Activated CD4-positive, alpha-beta T cell treated with anti-CD3 and anti-CD28 coated beads, Interleukin-2, amount 10 ng/mL, durations not matched to agents 24 days and 14 days (primary cell): ENCODE measurements around the gene IFI27L1. TPM values are rescaled to one million over a fixed set of nuclear protein-coding genes. Genes with fewer than 3 reads are reported as not detected.
A peak's percentile ranks its signal among the peaks of the same experiment; 100 is the strongest.

ENCODE experiments used
- DNase-seq: peaks from one replicate; pipeline ENCODE4 v3.0.0; 2022
- H3K27ac Mint-ChIP-seq: one replicate; pipeline ENCODE4 v1.8.0; 2022; ENCODE audit warnings: mild to moderate bottlenecking, mixed read lengths
- H3K27me3 Mint-ChIP-seq: one replicate; pipeline ENCODE4 v1.8.0; 2022; ENCODE audit warnings: mixed read lengths
- H3K36me3 Mint-ChIP-seq: one replicate; pipeline ENCODE4 v1.8.0; 2022; ENCODE audit warnings: low read depth, mild to moderate bottlenecking, mixed read lengths
- H3K4me1 Mint-ChIP-seq: one replicate; pipeline ENCODE4 v1.8.0; 2021; ENCODE audit warnings: mixed read lengths
- H3K4me3 Mint-ChIP-seq: one replicate; pipeline ENCODE4 v1.8.0; 2022; ENCODE audit warnings: mild to moderate bottlenecking, moderate library complexity, mixed read lengths
- H3K9me3 Mint-ChIP-seq: one replicate; pipeline ENCODE4 v1.8.0; 2021; ENCODE audit warnings: mixed read lengths
- intact Hi-C: fragments of 100-400 bp; cut with micrococcal nuclease; formaldehyde crosslinking; loops from one replicate; pipeline ENCODE4 v1.15.1; 2023
- total RNA-seq: library from RNA; stranded (reverse); gene quantifications from 2 replicates; pipeline ENCODE4 v1.2.3, GENCODE V29; 2022

Gene IFI27L1
- 24.0 and 28.0 TPM in 2 replicates for total RNA-seq

DNA sequence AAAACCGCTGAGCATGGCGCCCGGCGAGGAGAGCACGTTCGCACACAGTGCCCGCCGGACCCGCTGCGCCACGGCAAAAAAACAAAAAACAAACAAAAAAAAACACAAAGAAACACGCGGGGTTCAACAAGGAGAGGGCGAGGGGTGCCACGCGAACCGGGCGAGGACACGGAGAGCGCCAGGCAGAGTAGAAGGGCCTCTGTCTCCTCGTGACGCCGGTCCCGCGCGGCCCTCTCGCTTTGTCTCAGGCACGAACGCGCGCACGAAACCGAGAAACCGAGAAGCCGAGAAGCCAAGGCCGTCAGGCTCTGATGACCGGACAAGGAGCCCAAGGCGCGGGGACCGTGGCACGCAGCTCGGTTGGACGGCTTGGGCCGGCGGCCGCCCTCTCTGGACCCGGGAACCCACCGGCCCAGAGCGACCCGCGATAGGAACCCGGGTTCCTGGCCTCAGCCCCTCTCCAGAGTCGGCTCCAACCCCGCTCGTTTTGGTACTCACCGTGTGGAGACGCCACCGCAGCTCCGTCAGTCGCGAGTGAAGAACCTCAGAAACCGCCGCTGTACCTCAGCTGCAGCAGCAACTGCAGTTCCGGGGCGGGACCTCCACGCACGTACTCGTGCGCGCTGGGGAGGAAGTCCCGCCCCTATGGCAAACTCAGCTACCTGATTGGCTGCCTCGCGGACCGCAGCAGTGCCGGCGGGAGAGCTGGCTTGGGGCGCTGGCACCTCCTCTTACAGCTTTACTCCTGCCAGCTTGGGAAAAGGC is at the start of gene IFI27L1, which contains the start of gene DDX24:
Gene IFI27L1 (plus strand): TSS at position 690 of the 765 bp plus-strand sequence. CDS start 15,628 bp downstream, outside the sequence.
Gene DDX24 (minus strand): TSS at position 582 of the 765 bp plus-strand sequence. CDS start 1,460 bp downstream, outside the sequence.
- H3K36me3 Mint-ChIP-seq = peaks cover 48% of the 10 kb centered on the region
- intact Hi-C loops = loop anchor here (1.0 to 5.0 kb wide), 6 partner anchors 25 to 124 kb away; partner anchors contain the start of genes IFI27L2, OTUB2 and PPP4R4
- peaks cover 47% of the 10 kb centered on the region for H3K4me1 Mint-ChIP-seq
- no peaks in the 10 kb centered on the region for H3K27me3 Mint-ChIP-seq
- peak; percentile 99 for DNase-seq
- peak within 1 kb of the TSS; percentile 87 for H3K4me3 Mint-ChIP-seq
- H3K9me3 Mint-ChIP-seq = no peaks in the 10 kb centered on the region
- peak within 1 kb of the TSS; percentile 95 for H3K27ac Mint-ChIP-seq

- DNase-seq = no peak
- Mint-ChIP-seq H3K36me3 (no peaks in the 10 kb centered on the region), H3K4me1 (peaks cover 14% of the 10 kb centered on the region), H3K9me3 (no peaks in the 10 kb centered on the region), H3K4me3 (no peak overlapping the region), H3K27me3 (no peaks in the 10 kb centered on the region), H3K27ac (no peak overlapping the region)
- intact Hi-C loops = loop anchor here (10.0 kb wide), 1 partner anchor 273 kb away; no protein-coding TSS in a partner anchor
These were observed 49.2 kb upstream of the IFI27L1 start for GRCh38 chr14:94031883-94032279.

DNA sequence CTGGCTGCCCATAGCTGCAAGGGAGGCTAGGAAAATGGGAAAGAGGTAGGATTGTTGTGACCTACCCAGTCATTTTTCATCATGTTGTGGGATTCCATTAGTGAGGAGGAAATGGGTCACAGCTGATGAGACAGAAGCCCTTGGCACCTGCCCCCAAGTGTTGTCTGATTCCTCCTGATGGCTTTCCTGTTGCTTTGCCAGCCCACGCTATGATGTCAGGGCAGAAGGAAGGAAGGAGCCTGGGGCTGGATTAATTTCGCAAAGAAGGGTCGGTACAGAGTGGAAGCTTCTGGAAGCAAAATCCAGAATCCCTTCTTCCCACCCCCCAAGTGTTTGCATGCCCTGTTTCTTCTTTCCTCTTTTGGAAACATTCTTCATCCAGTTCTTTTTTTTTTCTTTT is 46.2 kb upstream of the IFI27L1 start:
- intact Hi-C loops = loop anchor here (10.0 kb wide), 1 partner anchor 270 kb away; no protein-coding TSS in a partner anchor
- Mint-ChIP-seq H3K36me3 (no peaks in the 10 kb centered on the region), H3K9me3 (no peaks in the 10 kb centered on the region), H3K27me3 (no peaks in the 10 kb centered on the region), H3K4me3 (no peak overlapping the region), H3K4me1 (peaks cover 4% of the 10 kb centered on the region), H3K27ac (no peak overlapping the region)
- no peak for DNase-seq

DNA sequence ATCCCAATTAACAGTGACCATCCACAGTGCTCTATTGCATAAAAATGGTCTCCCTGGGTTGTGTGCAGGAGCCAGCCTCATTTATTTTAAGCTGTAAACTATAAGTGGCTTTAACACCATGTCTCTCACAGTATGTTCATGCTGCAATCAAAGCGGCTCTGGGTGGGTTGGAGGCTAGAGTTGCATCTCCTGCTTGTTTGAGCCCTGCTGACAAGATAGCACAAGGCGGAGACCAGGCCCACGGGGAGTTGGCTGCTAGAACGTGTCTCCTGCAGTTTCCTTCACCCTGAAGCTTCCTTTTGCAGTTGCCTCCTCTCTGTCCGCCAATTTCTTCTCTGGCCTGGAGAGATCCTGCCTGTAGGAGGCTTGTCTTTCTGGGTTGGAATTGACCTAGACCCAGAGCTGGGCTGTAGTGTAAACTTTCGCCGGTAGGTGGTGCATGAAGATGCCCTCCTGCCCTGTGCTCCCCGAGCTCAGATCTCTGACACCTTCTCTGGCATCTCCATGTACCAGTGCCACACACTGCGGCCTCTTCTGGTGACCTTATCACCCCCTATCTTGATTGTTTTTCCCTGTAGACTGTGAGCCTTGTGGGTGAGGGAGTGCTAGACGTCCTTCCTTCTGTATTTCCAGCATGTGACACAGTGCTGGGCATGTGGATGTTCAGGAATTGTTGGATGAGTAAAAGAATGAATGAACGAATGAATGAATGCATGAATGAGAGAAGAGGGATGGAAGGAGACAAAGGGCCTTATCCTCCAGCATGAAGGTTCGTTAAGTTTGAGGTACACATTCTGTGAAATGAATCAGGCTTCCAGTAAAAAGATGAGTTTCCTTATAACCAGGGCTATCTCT is 44.6 kb upstream of the IFI27L1 start:
- intact Hi-C loops = loop anchor here (1.0 to 10.0 kb wide), 6 partner anchors 10 to 268 kb away; partner anchors contain the start of genes IFI27L2 and OTUB2
- Mint-ChIP-seq H3K9me3 (no peaks in the 10 kb centered on the region), H3K36me3 (no peaks in the 10 kb centered on the region), H3K4me1 (peaks cover 4% of the 10 kb centered on the region), H3K27ac (peak overlapping the region; percentile 45), H3K4me3 (no peak overlapping the region), H3K27me3 (no peaks in the 10 kb centered on the region)
- peak; percentile 94 for DNase-seq

DNA sequence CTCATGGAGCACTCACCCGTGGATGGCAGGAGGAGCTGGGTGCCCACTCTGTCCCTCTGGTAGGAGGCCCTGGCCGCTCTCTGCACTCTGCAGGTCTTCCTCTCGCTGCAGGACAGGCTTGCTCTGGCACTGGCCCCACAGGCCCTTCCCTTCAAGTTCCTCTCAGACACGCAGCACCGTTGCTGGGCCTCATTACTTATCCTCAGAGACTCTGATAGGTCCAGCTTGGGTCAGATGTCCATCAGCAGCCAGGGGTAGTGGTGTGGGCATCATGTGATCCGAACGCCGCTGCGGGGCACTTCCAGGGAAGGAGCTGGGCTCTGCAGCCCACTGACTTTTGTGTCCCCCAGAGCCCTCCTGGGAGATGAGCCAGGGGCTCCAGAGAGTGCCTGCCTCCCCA is 43.2 kb upstream of the IFI27L1 start:
- no peak overlapping the region for H3K4me3 Mint-ChIP-seq
- intact Hi-C loops = loop anchor here (2.0 to 10.0 kb wide), 2 partner anchors 15 to 267 kb away; no protein-coding TSS in a partner anchor
- H3K4me1 Mint-ChIP-seq = peaks cover 4% of the 10 kb centered on the region
- H3K27ac Mint-ChIP-seq = no peak overlapping the region
- H3K27me3 Mint-ChIP-seq = no peaks in the 10 kb centered on the region
- no peaks in the 10 kb centered on the region for H3K36me3 Mint-ChIP-seq
- DNase-seq = no peak
- H3K9me3 Mint-ChIP-seq = no peaks in the 10 kb centered on the region

DNA sequence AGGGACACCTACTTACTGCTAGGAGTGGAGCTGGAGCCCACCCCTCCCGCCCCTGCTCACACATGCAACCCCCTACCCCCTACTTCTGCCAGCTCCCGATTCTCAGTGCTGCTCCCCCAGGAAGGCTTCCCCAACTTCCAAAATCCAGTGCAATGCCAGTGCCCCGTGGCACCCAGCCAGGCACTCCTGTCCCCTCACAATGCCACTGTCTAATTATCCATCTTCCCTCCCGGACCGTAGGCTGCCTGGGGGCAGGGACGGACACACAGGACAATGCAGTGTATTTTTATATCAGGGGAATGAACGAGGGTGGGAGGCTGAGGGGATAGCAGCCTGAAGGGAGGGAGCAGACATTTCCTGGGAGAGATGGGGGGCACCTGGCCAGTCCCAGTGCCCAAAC is 42.6 kb upstream of the IFI27L1 start:
- Mint-ChIP-seq H3K9me3 (no peaks in the 10 kb centered on the region), H3K27me3 (no peaks in the 10 kb centered on the region), H3K4me1 (peaks cover 4% of the 10 kb centered on the region), H3K4me3 (no peak overlapping the region), H3K27ac (no peak overlapping the region), H3K36me3 (no peaks in the 10 kb centered on the region)
- intact Hi-C loops = loop anchor here (10.0 kb wide), 1 partner anchor 266 kb away; no protein-coding TSS in a partner anchor
- no peak for DNase-seq

DNA sequence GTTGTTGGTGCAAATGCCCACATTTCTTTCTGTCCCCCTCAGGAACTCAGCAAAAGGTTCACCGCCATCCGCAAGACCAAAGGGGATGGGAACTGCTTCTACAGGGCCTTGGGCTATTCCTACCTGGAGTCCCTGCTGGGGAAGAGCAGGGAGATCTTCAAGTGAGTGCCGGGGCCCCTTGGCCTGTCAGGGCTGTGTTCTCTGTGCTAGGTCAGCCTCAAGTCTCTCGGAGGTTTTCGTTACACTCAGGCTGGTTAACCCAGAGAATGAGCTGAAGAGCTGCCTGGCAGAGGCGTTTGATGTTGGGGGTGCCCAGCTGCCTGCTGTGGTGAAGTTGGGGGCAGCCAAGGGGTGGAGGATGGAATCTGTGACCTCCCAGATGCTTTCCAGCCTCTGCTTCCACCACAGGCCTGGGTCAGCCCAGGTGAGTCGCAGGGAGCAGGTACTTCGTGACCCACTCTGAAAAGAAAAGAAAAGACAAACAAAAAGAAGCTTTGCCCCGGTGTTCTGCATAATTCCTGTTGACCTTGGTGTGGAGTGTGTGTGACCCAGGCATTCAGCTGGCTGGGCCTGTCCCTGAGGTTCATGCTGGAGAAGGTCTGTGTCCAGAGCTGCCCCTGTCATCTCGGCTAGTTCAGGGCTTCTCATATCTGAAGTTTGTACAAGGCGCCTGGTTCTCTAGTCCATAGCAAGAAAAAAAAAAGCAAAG is 42.0 kb upstream of the IFI27L1 start:
- Mint-ChIP-seq H3K27ac (no peak overlapping the region), H3K4me3 (no peak overlapping the region), H3K36me3 (no peaks in the 10 kb centered on the region), H3K27me3 (no peaks in the 10 kb centered on the region), H3K4me1 (peaks cover 4% of the 10 kb centered on the region), H3K9me3 (no peaks in the 10 kb centered on the region)
- no peak for DNase-seq
- intact Hi-C loops = loop anchor here (10.0 kb wide), 1 partner anchor 266 kb away; no protein-coding TSS in a partner anchor

DNA sequence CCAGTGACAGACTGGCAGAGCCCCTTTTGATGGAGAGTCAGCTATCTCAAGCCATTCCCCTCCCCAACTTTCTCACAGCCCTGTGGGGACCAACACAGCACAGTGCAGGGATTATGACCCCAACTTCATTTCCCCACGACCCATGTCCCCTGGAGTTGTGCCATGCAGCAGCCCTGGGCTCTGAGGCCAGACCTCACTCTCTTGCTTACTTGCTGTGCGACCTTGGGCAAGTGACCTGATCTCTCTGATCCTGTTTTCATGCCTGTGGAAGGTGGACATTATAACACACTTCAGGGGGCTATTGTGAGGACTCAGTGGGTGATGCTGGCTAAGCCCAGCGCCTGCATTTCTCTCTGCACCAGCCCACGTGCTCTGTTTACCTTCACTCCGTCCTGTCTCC is 40.9 kb upstream of the IFI27L1 start:
- Mint-ChIP-seq H3K27me3 (no peaks in the 10 kb centered on the region), H3K27ac (no peak overlapping the region), H3K9me3 (no peaks in the 10 kb centered on the region), H3K4me1 (peaks cover 4% of the 10 kb centered on the region), H3K36me3 (peaks cover 3% of the 10 kb centered on the region), H3K4me3 (no peak overlapping the region)
- no peak for DNase-seq
- intact Hi-C loops = no loop called here

GRCh38 chr14:94040796-94041195 is 40.3 kb upstream of the IFI27L1 start:
- Mint-ChIP-seq H3K4me1 (peaks cover 4% of the 10 kb centered on the region), H3K27ac (no peak overlapping the region), H3K9me3 (no peaks in the 10 kb centered on the region), H3K27me3 (no peaks in the 10 kb centered on the region), H3K36me3 (peaks cover 7% of the 10 kb centered on the region), H3K4me3 (no peak overlapping the region)
- DNase-seq = no peak
- intact Hi-C loops = no loop called here

GRCh38 chr14:94041551-94042346 is 39.4 kb upstream of the IFI27L1 start:
- H3K4me3 Mint-ChIP-seq = no peak overlapping the region
- DNase-seq = no peak
- no peak overlapping the region for H3K27ac Mint-ChIP-seq
- peaks cover 2% of the 10 kb centered on the region for H3K4me1 Mint-ChIP-seq
- peaks cover 7% of the 10 kb centered on the region for H3K36me3 Mint-ChIP-seq
- H3K9me3 Mint-ChIP-seq = no peaks in the 10 kb centered on the region
- intact Hi-C loops = no loop called here
- no peaks in the 10 kb centered on the region for H3K27me3 Mint-ChIP-seq

GRCh38 chr14:94042433-94043091 is 38.5 kb upstream of the IFI27L1 start:
- no peaks in the 10 kb centered on the region for H3K27me3 Mint-ChIP-seq
- DNase-seq = no peak
- no peaks in the 10 kb centered on the region for H3K4me1 Mint-ChIP-seq
- peaks cover 11% of the 10 kb centered on the region for H3K36me3 Mint-ChIP-seq
- H3K4me3 Mint-ChIP-seq = no peak overlapping the region
- intact Hi-C loops = no loop called here
- H3K27ac Mint-ChIP-seq = no peak overlapping the region
- no peaks in the 10 kb centered on the region for H3K9me3 Mint-ChIP-seq

DNA sequence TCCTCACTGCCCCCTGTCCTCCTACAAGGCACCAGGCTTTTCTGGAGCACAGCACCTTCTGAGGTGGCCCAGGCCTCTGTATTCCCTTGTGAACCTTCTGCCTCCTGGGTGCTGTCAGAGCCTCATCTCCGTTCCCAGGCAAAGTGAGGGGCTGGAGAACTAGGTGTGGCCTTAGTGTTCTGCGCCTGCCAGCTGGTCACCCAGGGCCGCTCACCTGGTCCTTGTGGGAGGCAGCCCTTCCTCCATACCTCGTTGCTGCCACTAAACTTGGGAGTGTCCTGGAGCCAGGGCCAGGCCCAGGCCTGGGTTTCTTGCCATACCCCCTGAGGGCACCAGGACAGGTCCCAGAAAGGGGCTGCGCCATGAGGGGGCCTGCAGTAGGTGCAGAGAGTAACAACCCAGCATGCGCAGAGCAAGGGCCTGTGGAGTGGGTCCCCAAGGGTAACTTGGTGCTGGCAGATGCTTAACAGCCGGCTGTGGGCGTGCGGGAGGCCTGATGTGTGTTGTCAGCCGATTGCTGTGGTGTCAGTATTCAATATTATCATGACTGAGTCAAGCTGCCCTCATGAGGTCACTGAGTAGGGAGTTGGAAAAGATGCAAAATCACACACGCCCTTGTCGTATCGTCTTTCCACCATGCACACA is 37.9 kb upstream of the IFI27L1 start:
- H3K36me3 Mint-ChIP-seq = peaks cover 18% of the 10 kb centered on the region
- intact Hi-C loops = no loop called here
- no peak overlapping the region for H3K4me3 Mint-ChIP-seq
- H3K27me3 Mint-ChIP-seq = no peaks in the 10 kb centered on the region
- no peaks in the 10 kb centered on the region for H3K9me3 Mint-ChIP-seq
- no peak for DNase-seq
- H3K27ac Mint-ChIP-seq = no peak overlapping the region
- H3K4me1 Mint-ChIP-seq = no peaks in the 10 kb centered on the region
